K562 (cell line): Measurements from ENCODE around the gene COL5A3. TPM values are rescaled to one million over a fixed set of nuclear protein-coding genes. Genes with fewer than 3 reads are reported as not detected.

Experiments used
- BCOR ChIP-seq: fragments of 450-650 bp; IDR thresholded peaks from 2 replicates; pipeline ENCODE4 v1.6.1; 2016
- BRF1 ChIP-seq: IDR thresholded peaks from 3 replicates; pipeline ENCODE4 v1.6.1; 2011; ENCODE audit warnings: borderline replicate concordance, mild to moderate bottlenecking; ENCODE audit not compliant: insufficient read length; ENCODE audit errors: extremely low read depth
- ELF1 ChIP-seq: fragments of 200-800 bp; sonication (Bioruptor generic); IDR thresholded peaks from 2 replicates; pipeline ENCODE4 v1.6.1; 2016; ENCODE audit warnings: missing genetic modification characterization, missing compliant biosample characterization
- FOXP1 ChIP-seq: sonication (generic); formaldehyde crosslinking; IDR thresholded peaks from 2 replicates; pipeline ENCODE4 v1.8.0; 2022; ENCODE audit warnings: mild to moderate bottlenecking, missing genetic modification reagents
- MCM5 ChIP-seq: fragments of 450-650 bp; IDR thresholded peaks from 2 replicates; pipeline ENCODE4 v1.6.1; 2016; ENCODE audit warnings: low read depth
- MTA3 ChIP-seq: fragments of 450-650 bp; formaldehyde crosslinking; IDR thresholded peaks from 2 replicates; pipeline ENCODE4 v1.6.1; 2017; ENCODE audit warnings: mild to moderate bottlenecking, borderline replicate concordance
- PTBP1 ChIP-seq: fragments of 200-400 bp; formaldehyde crosslinking; IDR thresholded peaks from 2 replicates; pipeline ENCODE4 v1.6.1; 2017; ENCODE audit warnings: low read depth, low read length
- SMARCA4 ChIP-seq: fragments of 450-650 bp; IDR thresholded peaks from 2 replicates; pipeline ENCODE4 v1.6.1; 2016
- SMARCB1 ChIP-seq: IDR thresholded peaks from 2 replicates; pipeline ENCODE4 v1.6.1; 2011; ENCODE audit warnings: improper control_type of control experiment, low read depth; ENCODE audit not compliant: insufficient read length
- SP1 ChIP-seq: sonication (generic); formaldehyde crosslinking; IDR thresholded peaks from 2 replicates; pipeline ENCODE4 v1.8.1; 2022; ENCODE audit warnings: mild to moderate bottlenecking, missing genetic modification reagents
- STAG1 ChIP-seq: sonication (generic); formaldehyde crosslinking; IDR thresholded peaks from 2 replicates; pipeline ENCODE4 v1.5.0; 2020; ENCODE audit warnings: missing genetic modification reagents, borderline replicate concordance
- ZFP30 ChIP-seq: fragments of 250-450 bp; sonication (Bioruptor Pico); IDR thresholded peaks from 2 replicates; pipeline ENCODE4 v1.8.0; 2022; ENCODE audit warnings: moderate library complexity, mild to moderate bottlenecking, inconsistent platforms, borderline replicate concordance
- ZNF133 ChIP-seq: fragments of 250-450 bp; sonication (Bioruptor Pico); IDR thresholded peaks from 2 replicates; pipeline ENCODE4 v1.4.0; 2020; ENCODE audit warnings: mild to moderate bottlenecking
- ZNF3 ChIP-seq: fragments of 250-450 bp; sonication (Bioruptor Pico); IDR thresholded peaks from 2 replicates; pipeline ENCODE4 v1.5.0; 2021; ENCODE audit warnings: mild to moderate bottlenecking, moderate library complexity
- ZNF311 ChIP-seq: fragments of 250-450 bp; sonication (Bioruptor Pico); IDR thresholded peaks from 2 replicates; pipeline ENCODE4 v1.4.0; 2020; ENCODE audit warnings: mild to moderate bottlenecking, moderate library complexity
- ZNF324 ChIP-seq: fragments of 250-450 bp; sonication (Bioruptor Pico); IDR thresholded peaks from 2 replicates; pipeline ENCODE4 v1.4.0; 2020; ENCODE audit warnings: mild to moderate bottlenecking
- ZNF347 ChIP-seq: fragments of 450-650 bp; formaldehyde crosslinking; IDR thresholded peaks from 2 replicates; pipeline ENCODE4 v1.4.0; 2020; ENCODE audit warnings: low read depth, mild to moderate bottlenecking, moderate library complexity
- ZNF586 ChIP-seq: fragments of 450-650 bp; formaldehyde crosslinking; conservative IDR thresholded peaks from 2 replicates; pipeline ENCODE4 v1.4.0; 2020; ENCODE audit warnings: mild to moderate bottlenecking, moderate library complexity
- ZSCAN32 ChIP-seq: fragments of 450-650 bp; formaldehyde crosslinking; IDR thresholded peaks from 2 replicates; pipeline ENCODE4 v1.4.0; 2020; ENCODE audit warnings: mild to moderate bottlenecking, moderate library complexity
- polyA plus RNA-seq, 8 experiments: library from polyadenylated mRNA; depleted of rRNA in 4 of 8; stranded (reverse) in 5 of 8; unstranded in 3 of 8; fragments of >200 nt; fragmentation: Nextera tagmentation in 2 of 8; fragmentation: Illumina TruSeq in 1 of 8; extraction: Ambion mirVana in 2 of 8; extraction: Trizol in 1 of 8; gene quantifications; 2 replicates each; pipeline versions ENCODE4 v1.2.1 to v1.2.3, GENCODE V29; 2011 to 2014; ENCODE audit warnings: inconsistent platforms in 1 of 8, missing spikeins in 1 of 8
- total RNA-seq, 7 experiments: library from RNA; depleted of rRNA in 6 of 7; stranded (reverse); fragments of >200 nt in 6 of 7; fragmentation: Illumina TruSeq in 2 of 7; extraction: Trizol in 2 of 7; gene quantifications; 2 replicates each; pipeline versions ENCODE4 v1.2.1 to v1.2.3, GENCODE V29; 2011 to 2021; ENCODE audit warnings: low replicate concordance in 1 of 7
- TF ChIP-seq, protein P1 (sequence below): sonication (generic); formaldehyde crosslinking; IDR thresholded peaks from 2 replicates; pipeline ENCODE4 v1.8.0; 2022; ENCODE audit warnings: mild to moderate bottlenecking, low read depth, missing genetic modification reagents
- TF ChIP-seq, protein P2 (sequence below): sonication (generic); formaldehyde crosslinking; IDR thresholded peaks from 2 replicates; pipeline ENCODE4 v1.8.0; 2023; ENCODE audit warnings: mild to moderate bottlenecking, missing genetic modification reagents
- TF ChIP-seq, protein P3 (sequence below): fragments of 450-650 bp; formaldehyde crosslinking; IDR thresholded peaks from 2 replicates; pipeline ENCODE4 v1.4.0; 2020; ENCODE audit warnings: mild to moderate bottlenecking, mixed read lengths

Gene COL5A3
- total and polyA plus RNA-seq, 9 of the 15 experiments (the other 6 are each of a cell fraction or from before 2014, with no cell fraction given) = 0.01 to 0.02 TPM; not detected in 7

DNA sequence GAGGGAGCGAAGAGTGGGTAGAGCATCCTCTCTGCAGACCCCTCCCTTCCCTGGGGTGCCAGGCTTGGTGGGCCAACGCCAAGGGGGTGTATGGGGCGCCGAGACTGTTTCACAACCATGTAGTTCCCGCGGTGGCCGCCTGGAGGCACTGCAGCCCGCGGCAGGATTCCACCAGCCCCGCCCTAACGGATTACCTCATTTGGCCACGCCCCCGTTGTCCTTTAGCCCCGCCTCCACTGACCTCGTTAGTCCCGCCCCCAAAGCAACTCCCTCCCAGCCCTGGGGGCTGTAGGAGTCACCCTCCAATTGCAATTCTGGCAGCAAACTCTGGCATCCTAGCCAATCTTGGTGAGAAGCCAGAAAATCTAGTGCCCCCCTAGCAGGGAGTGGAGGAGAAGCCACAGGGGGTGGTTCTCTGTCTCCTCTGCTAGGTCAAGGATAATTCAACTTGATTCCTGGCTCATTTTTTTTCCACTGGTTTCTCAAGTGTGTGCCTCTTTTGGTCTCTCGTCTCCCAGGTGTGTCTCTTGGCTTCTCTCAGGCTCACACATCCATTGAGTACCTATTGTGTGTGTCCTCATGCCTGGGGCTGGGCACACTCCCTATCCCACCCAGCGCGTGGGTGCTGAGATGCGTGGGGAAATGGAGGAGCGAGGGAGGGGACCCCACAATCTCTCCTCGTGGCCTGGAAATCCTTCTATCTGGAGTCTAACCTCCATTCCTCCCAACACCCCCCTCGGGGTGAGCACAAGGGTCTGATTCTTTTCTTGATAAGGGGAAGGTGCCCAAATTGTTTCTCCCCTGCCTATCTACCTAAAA, 76.0 kb downstream of the COL5A3 start (continued):
- TF ChIP-seq, protein P1, sequence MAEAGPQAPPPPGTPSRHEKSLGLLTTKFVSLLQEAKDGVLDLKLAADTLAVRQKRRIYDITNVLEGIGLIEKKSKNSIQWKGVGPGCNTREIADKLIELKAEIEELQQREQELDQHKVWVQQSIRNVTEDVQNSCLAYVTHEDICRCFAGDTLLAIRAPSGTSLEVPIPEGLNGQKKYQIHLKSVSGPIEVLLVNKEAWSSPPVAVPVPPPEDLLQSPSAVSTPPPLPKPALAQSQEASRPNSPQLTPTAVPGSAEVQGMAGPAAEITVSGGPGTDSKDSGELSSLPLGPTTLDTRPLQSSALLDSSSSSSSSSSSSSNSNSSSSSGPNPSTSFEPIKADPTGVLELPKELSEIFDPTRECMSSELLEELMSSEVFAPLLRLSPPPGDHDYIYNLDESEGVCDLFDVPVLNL (CRISPR knock-in tag) = no peak
- TF ChIP-seq ZNF3 (CRISPR knock-in tag) = no peak
- TF ChIP-seq SP1 (CRISPR knock-in tag) = peak; percentile 97
- TF ChIP-seq ZNF324 (CRISPR knock-in tag) = no peak
- TF ChIP-seq ELF1 (tag) = no peak
- no peak for TF ChIP-seq ZFP30 (CRISPR knock-in tag)
- TF ChIP-seq FOXP1 (CRISPR knock-in tag) = no peak
- no peak for TF ChIP-seq SMARCB1
- no peak for TF ChIP-seq ZSCAN32 (CRISPR knock-in tag)
- no peak for TF ChIP-seq BCOR
- no peak for TF ChIP-seq ZNF347 (CRISPR knock-in tag)
- no peak for TF ChIP-seq BRF1
- no peak for TF ChIP-seq PTBP1
- no peak for TF ChIP-seq MTA3
- TF ChIP-seq, protein P2, sequence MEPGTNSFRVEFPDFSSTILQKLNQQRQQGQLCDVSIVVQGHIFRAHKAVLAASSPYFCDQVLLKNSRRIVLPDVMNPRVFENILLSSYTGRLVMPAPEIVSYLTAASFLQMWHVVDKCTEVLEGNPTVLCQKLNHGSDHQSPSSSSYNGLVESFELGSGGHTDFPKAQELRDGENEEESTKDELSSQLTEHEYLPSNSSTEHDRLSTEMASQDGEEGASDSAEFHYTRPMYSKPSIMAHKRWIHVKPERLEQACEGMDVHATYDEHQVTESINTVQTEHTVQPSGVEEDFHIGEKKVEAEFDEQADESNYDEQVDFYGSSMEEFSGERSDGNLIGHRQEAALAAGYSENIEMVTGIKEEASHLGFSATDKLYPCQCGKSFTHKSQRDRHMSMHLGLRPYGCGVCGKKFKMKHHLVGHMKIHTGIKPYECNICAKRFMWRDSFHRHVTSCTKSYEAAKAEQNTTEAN (CRISPR knock-in tag) = no peak
- TF ChIP-seq ZNF586 (CRISPR knock-in tag) = no peak
- TF ChIP-seq SMARCA4 = no peak
- TF ChIP-seq MCM5 = no peak
- no peak for TF ChIP-seq ZNF311 (CRISPR knock-in tag)
- no peak for TF ChIP-seq ZNF133 (CRISPR knock-in tag)
- TF ChIP-seq, protein P3, sequence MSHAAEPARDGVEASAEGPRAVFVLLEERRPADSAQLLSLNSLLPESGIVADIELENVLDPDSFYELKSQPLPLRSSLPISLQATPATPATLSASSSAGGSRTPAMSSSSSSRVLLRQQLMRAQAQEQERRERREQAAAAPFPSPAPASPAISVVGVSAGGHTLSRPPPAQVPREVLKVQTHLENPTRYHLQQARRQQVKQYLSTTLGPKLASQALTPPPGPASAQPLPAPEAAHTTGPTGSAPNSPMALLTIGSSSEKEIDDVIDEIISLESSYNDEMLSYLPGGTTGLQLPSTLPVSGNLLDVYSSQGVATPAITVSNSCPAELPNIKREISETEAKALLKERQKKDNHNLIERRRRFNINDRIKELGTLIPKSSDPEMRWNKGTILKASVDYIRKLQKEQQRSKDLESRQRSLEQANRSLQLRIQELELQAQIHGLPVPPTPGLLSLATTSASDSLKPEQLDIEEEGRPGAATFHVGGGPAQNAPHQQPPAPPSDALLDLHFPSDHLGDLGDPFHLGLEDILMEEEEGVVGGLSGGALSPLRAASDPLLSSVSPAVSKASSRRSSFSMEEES (CRISPR knock-in tag) = no peak
- TF ChIP-seq STAG1 = peak; percentile 92; the same call in 1 of the 2 replicates
